GM12878 (cell line): Measurements from ENCODE around the gene P2RX7. TPM values are rescaled to one million over a fixed set of nuclear protein-coding genes. Genes with fewer than 3 reads are reported as not detected.

Experiments used
- ATAC-seq: fragments of 200-7000 bp; cut with Tn5 transposase; 3 replicates; pipeline ENCODE4 v1.9.1; 2020; ENCODE audit warnings: mild to moderate bottlenecking, moderate library complexity
- BruUV-seq: library from RNA; stranded (reverse); fragments of 400-500 nt; replicated peaks from 2 replicates; lab custom pipeline; 2021; lab: Mats Ljungman, UMichigan
- CTCF ChIA-PET: fragments of 300-600 bp; sonication (Branson Sonifier 250); formaldehyde crosslinking; extraction: SDS; loops from one replicate; lab custom pipeline; 2021; ENCODE audit warnings: inconsistent platforms; lab: Yijun Ruan, JAX
- POLR2A ChIA-PET: fragments of 350-600 bp; formaldehyde crosslinking; extraction: SDS; loops from one replicate; lab custom pipeline; 2021; ENCODE audit warnings: inconsistent platforms; lab: Charles Lee
- RAD21 ChIA-PET: fragments of 300-600 bp; sonication (Branson Sonifier 250); formaldehyde crosslinking; loops from one replicate; lab custom pipeline; 2023; ENCODE audit warnings: antibody characterized with exemption; ENCODE audit not compliant: unreplicated experiment; lab: Charles Lee
- SMC1A ChIA-PET: fragments of 300-600 bp; sonication (Branson Sonifier 250); formaldehyde crosslinking; loops from one replicate; lab custom pipeline; 2023; ENCODE audit not compliant: unreplicated experiment, uncharacterized antibody; lab: Charles Lee
- DNase-seq: peaks from one replicate; pipeline ENCODE4 v3.0.0-alpha.2; 2011; ENCODE audit warnings: low read depth, low spot score
- FAIRE-seq: peaks from 3 replicates; lab custom pipeline; 2011; peaks lifted over from hg19 to GRCh38; lab: Jason Lieb, UNC
- H2AFZ ChIP-seq: 2 replicates; pipeline ENCODE4 v1.6.0; 2011; ENCODE audit warnings: low read depth, low read length, control low read depth; ENCODE audit not compliant: control insufficient read depth
- H3K27ac ChIP-seq: 2 replicates; pipeline ENCODE4 v1.5.1; 2011; ENCODE audit warnings: control low read depth; ENCODE audit not compliant: control insufficient read depth, insufficient read depth
- H3K27me3 ChIP-seq, 2 experiments: replicated peaks in 1 of 2; 2 replicates each; pipeline versions ENCODE4 v1.6.0 to v1.6.1; 2011; ENCODE audit warnings: low read length in 1 of 2; ENCODE audit not compliant: control insufficient read depth in 2 of 2, insufficient read depth in 2 of 2
- H3K36me3 ChIP-seq, 2 experiments: 2 replicates each; pipeline ENCODE4 v1.5.1; 2011; ENCODE audit warnings: low read length in 1 of 2; ENCODE audit not compliant: control insufficient read depth in 2 of 2, insufficient read depth in 2 of 2
- H3K4me1 ChIP-seq: 2 replicates; pipeline ENCODE4 v1.6.1; 2011; ENCODE audit warnings: mild to moderate bottlenecking, low read length, moderate library complexity, mixed read lengths; ENCODE audit not compliant: control insufficient read depth, insufficient read depth
- H3K4me2 ChIP-seq: 2 replicates; pipeline ENCODE4 v1.6.0; 2011; ENCODE audit warnings: control low read depth; ENCODE audit not compliant: control insufficient read depth, insufficient read depth
- H3K4me3 ChIP-seq: fragments of 200-600 bp; sonication (generic); 2 replicates; pipeline ENCODE4 v1.5.1; 2016
- H3K79me2 ChIP-seq: 2 replicates; pipeline ENCODE4 v1.6.0; 2011; ENCODE audit warnings: low read length; ENCODE audit not compliant: control insufficient read depth, insufficient read depth
- H3K9ac ChIP-seq: 2 replicates; pipeline ENCODE4 v1.8.0; 2011; ENCODE audit warnings: low read length, control low read depth, mixed read lengths; ENCODE audit not compliant: control insufficient read depth, insufficient read depth
- H3K9me3 ChIP-seq: replicated peaks from 3 replicates; pipeline ENCODE4 v1.5.1; 2011; ENCODE audit warnings: mild to moderate bottlenecking, low read length; ENCODE audit not compliant: control insufficient read depth, insufficient read depth
- H4K20me1 ChIP-seq: 2 replicates; pipeline ENCODE4 v1.6.0; 2011; ENCODE audit not compliant: control insufficient read depth, insufficient read depth
- ATF7 ChIP-seq: fragments of 450-650 bp; IDR thresholded peaks from 2 replicates; pipeline ENCODE4 v1.6.1; 2016; ENCODE audit warnings: low read depth, mild to moderate bottlenecking
- DPF2 ChIP-seq: fragments of 450-650 bp; IDR thresholded peaks from 2 replicates; pipeline ENCODE4 v1.6.1; 2017; ENCODE audit warnings: mild to moderate bottlenecking
- FOXM1 ChIP-seq: IDR thresholded peaks from 2 replicates; pipeline ENCODE4 v1.6.1; 2012; ENCODE audit warnings: low read depth, mild to moderate bottlenecking, inconsistent platforms, low read length, moderate library complexity
- HDGF ChIP-seq: fragments of 450-650 bp; IDR thresholded peaks from 2 replicates; pipeline ENCODE4 v1.6.1; 2016; ENCODE audit warnings: antibody characterized with exemption
- IKZF2 ChIP-seq, 2 experiments: fragments of 450-650 bp; IDR thresholded peaks; 2 replicates each; pipeline ENCODE4 v1.6.1; 2017; ENCODE audit warnings: mild to moderate bottlenecking in 2 of 2, moderate library complexity in 2 of 2
- MLLT1 ChIP-seq: fragments of 450-650 bp; IDR thresholded peaks from 2 replicates; pipeline ENCODE4 v1.6.1; 2016; ENCODE audit warnings: mild to moderate bottlenecking
- MTA2 ChIP-seq: fragments of 450-650 bp; IDR thresholded peaks from 2 replicates; pipeline ENCODE4 v1.6.1; 2016; ENCODE audit warnings: low read depth, mild to moderate bottlenecking, moderate library complexity
- MTA3 ChIP-seq: IDR thresholded peaks from 2 replicates; pipeline ENCODE4 v1.6.1; 2012; ENCODE audit warnings: low read length, inconsistent platforms, borderline replicate concordance
- PKNOX1 ChIP-seq: fragments of 450-650 bp; IDR thresholded peaks from 2 replicates; pipeline ENCODE4 v1.6.1; 2016; ENCODE audit warnings: mild to moderate bottlenecking
- RAD51 ChIP-seq: fragments of 450-650 bp; IDR thresholded peaks from 2 replicates; pipeline ENCODE4 v1.6.1; 2016; ENCODE audit warnings: moderate library complexity, mild to moderate bottlenecking, inconsistent platforms
- SUZ12 ChIP-seq: fragments of 200-600 bp; sonication (generic); IDR thresholded peaks from one replicate; pipeline ENCODE4 v1.6.1; 2018; ENCODE audit warnings: antibody characterized with exemption, mild to moderate bottlenecking; ENCODE audit not compliant: unreplicated experiment
- TBL1XR1 ChIP-seq: IDR thresholded peaks from 2 replicates; pipeline ENCODE4 v1.6.1; 2012; ENCODE audit warnings: low read depth, low read length, improper control_type of control experiment
- TCF12 ChIP-seq: IDR thresholded peaks from 2 replicates; pipeline ENCODE4 v1.6.1; 2011; ENCODE audit warnings: low read depth, mild to moderate bottlenecking, low read length
- ZNF687 ChIP-seq: fragments of 450-650 bp; IDR thresholded peaks from 2 replicates; pipeline ENCODE4 v1.6.1; 2017; ENCODE audit warnings: mild to moderate bottlenecking, moderate library complexity
- WGBS: methylation state at CpG from one replicate; pipeline ENCODE4 v1.1.6; 2016; ENCODE audit warnings: low lambda C conversion rate; ENCODE audit not compliant: insufficient replicate concordance, insufficient coverage; ENCODE audit errors: missing lambda C conversion rate; 5-methylcytosine and 5-hydroxymethylcytosine counted together
- in situ Hi-C: fragments of 300-500 bp; cut with MboI; formaldehyde crosslinking; loops from 9 replicates; pipeline ENCODE4 v1.14.3; 2018; ENCODE audit warnings: mixed read lengths
- intact Hi-C: fragments of 100-400 bp; cut with micrococcal nuclease; formaldehyde crosslinking; loops from one replicate; pipeline ENCODE4 v1.14.2; 2022; ENCODE audit not compliant: unreplicated experiment
- polyA plus RNA-seq, 11 experiments: library from polyadenylated mRNA; depleted of rRNA in 4 of 11; unstranded in 6 of 11; stranded (reverse) in 5 of 11; fragments of >200 nt; fragmentation: Nextera tagmentation in 4 of 11; fragmentation: Illumina TruSeq in 1 of 11; extraction: Ambion mirVana in 4 of 11; extraction: Trizol in 1 of 11; gene quantifications; 1 replicate in 1 of 11; 2 replicates in 10 of 11; pipeline versions ENCODE4 v1.2.1 to v1.2.3, GENCODE V29; 2011 to 2016; ENCODE audit warnings: inconsistent platforms in 2 of 11, missing spikeins in 2 of 11, low read depth in 1 of 11
- total RNA-seq, 4 experiments: library from RNA; depleted of rRNA in 3 of 4; stranded (reverse); fragments of >200 nt in 3 of 4; fragmentation: Illumina TruSeq in 1 of 4; extraction: Trizol in 1 of 4; gene quantifications; 2 replicates each; pipeline versions ENCODE4 v1.2.1 to v1.2.3, GENCODE V29; 2013 to 2021

The P2RX7 gene
- total and polyA plus RNA-seq, 10 of the 15 experiments (the other 5 are each of a cell fraction or from before 2014, with no cell fraction given): 0.74 to 2.6 (median 1.5) TPM

GRCh38 chr12:121214166-121214777, 81.6 kb downstream of the P2RX7 start:
- TF ChIP-seq ATF7: 0 out of 2 replicates have a peak, but pooled peaks have one; percentile 13
- no peak for TF ChIP-seq TCF12
- TF ChIP-seq MLLT1: peak; percentile 65
- TF ChIP-seq TBL1XR1: no peak
- no peak for TF ChIP-seq FOXM1
- TF ChIP-seq ZNF687: 0 out of 2 replicates have a peak, but pooled peaks have one; percentile 19
- no peak for TF ChIP-seq MTA3
- no peak for TF ChIP-seq HDGF
- TF ChIP-seq DPF2: peak; percentile 22; the same call in 1 of the 2 replicates
- TF ChIP-seq SUZ12: no peak
- TF ChIP-seq IKZF2 (IDR thresholded peaks at IDR 0.05): peak in 1 of 2 experiments; percentile 9; a peak in 1 of 4 replicates
- TF ChIP-seq PKNOX1: peak; percentile 69
- peak; percentile 62 for TF ChIP-seq RAD51
- TF ChIP-seq MTA2: peak; percentile 7; the same call in 1 of the 2 replicates
- intact Hi-C loops: loop anchor here (5.0 kb wide), 2 partner anchors 82 to 102 kb away; partner anchors contain the start of gene P2RX7
- Histone ChIP-seq H3K79me2 (peaks cover 10% of the 10 kb centered on the region), H3K9ac (no peak overlapping the region), H3K27me3 (no peaks in the 10 kb centered on the region), H3K4me2 (peak overlapping the region; percentile 47; the same call in 1 of the 2 replicates), H3K9me3 (no peaks in the 10 kb centered on the region), H4K20me1 (no peaks in the 10 kb centered on the region), H3K4me3 (no peak overlapping the region), H3K36me3 (no peaks in the 10 kb centered on the region; a peak in 1 of 4 replicates), H3K4me1 (peaks cover 9% of the 10 kb centered on the region), H2AFZ (no peak overlapping the region), H3K27ac (no peak overlapping the region; the same call in 1 of the 2 replicates)
- in situ Hi-C loops: no loop called here
- WGBS: 76% methylated on average over 11 of the region's 11 CpGs
- ChIA-PET RAD21 (interaction anchor here (0.6 to 2.0 kb wide), 3 partner anchors 10 to 910 kb away, joined by 3 to 7 read pairs (median 3); partner anchors contain the start of gene P2RX7), CTCF (interaction anchor here (0.9 to 1.8 kb wide), 5 partner anchors 13 to 154 kb away, joined by 3 to 6 read pairs (median 4); partner anchors contain the start of gene P2RX7), POLR2A (interaction anchor here (0.9 to 1.3 kb wide), 4 partner anchors 16 to 83 kb away, joined by 3 to 6 read pairs (median 4); no protein-coding TSS in a partner anchor), SMC1A (interaction anchor here (1.0 to 3.2 kb wide), 6 partner anchors 44 to 154 kb away, joined by 3 to 10 read pairs (median 4); partner anchors contain the start of gene P2RX7)
- FAIRE-seq (no peak), ATAC-seq (peak; percentile 2), DNase-seq (no peak)
- no TSS peak for BruUV-seq
